Measurements from ENCODE around the gene MAPK9.

DNA sequence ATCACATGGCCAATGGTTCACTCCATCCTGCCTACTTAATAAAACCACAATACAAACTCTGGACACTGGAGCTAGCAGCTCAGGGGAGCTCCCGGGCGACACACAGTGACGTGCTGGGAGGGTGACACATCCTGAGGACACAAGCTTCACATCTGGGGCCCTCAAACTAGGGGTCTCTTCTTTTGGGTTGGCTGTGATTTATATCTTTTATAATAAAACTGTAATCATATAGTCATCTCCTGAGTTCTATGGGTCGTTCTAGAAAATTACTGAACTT, 12.1 kb upstream of the MAPK9 start:
- TF ChIP-seq, protein P1, sequence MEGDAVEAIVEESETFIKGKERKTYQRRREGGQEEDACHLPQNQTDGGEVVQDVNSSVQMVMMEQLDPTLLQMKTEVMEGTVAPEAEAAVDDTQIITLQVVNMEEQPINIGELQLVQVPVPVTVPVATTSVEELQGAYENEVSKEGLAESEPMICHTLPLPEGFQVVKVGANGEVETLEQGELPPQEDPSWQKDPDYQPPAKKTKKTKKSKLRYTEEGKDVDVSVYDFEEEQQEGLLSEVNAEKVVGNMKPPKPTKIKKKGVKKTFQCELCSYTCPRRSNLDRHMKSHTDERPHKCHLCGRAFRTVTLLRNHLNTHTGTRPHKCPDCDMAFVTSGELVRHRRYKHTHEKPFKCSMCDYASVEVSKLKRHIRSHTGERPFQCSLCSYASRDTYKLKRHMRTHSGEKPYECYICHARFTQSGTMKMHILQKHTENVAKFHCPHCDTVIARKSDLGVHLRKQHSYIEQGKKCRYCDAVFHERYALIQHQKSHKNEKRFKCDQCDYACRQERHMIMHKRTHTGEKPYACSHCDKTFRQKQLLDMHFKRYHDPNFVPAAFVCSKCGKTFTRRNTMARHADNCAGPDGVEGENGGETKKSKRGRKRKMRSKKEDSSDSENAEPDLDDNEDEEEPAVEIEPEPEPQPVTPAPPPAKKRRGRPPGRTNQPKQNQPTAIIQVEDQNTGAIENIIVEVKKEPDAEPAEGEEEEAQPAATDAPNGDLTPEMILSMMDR (IDR thresholded peaks at IDR 0.05): no peak
- TF ChIP-seq POLR2AphosphoS5 (IDR thresholded peaks at IDR 0.05): no peak
- no peak for TF ChIP-seq POLR2A (IDR thresholded peaks at IDR 0.05)
